Neural cell (in vitro differentiated cells): ENCODE data around the gene DUS1L. TPM values are rescaled to one million over a fixed set of nuclear protein-coding genes. Genes with fewer than 3 reads are reported as not detected.

Experiments
- H2AFZ ChIP-seq: fragments of 200-600, 300-800 bp; sonication (generic), shearing (Covaris generic); 2 replicates; pipeline ENCODE4 v1.6.0; 2014; ENCODE audit warnings: low read depth, mild to moderate bottlenecking, antibody characterized with exemption, low read length, moderate library complexity
- H3F3A ChIP-seq: fragments of 200-600 bp; shearing (Covaris generic); 2 replicates; pipeline ENCODE4 v1.6.1; 2016; ENCODE audit warnings: mild to moderate bottlenecking, moderate library complexity, mixed read lengths, antibody characterized with exemption, low read length; ENCODE audit not compliant: insufficient read depth, poor library complexity, severe bottlenecking
- H3K27ac ChIP-seq: fragments of 200-600, 300-800 bp; sonication (generic), shearing (Covaris generic); 2 replicates; pipeline ENCODE4 v1.5.1; 2014; ENCODE audit warnings: mild to moderate bottlenecking, low read length, moderate library complexity
- H3K27me3 ChIP-seq: fragments of 300-800, 200-600 bp; sonication (generic), shearing (Covaris generic); 2 replicates; pipeline ENCODE4 v1.6.0; 2014; ENCODE audit warnings: mild to moderate bottlenecking, low read depth, low read length, moderate library complexity; ENCODE audit not compliant: insufficient read depth
- H3K36me3 ChIP-seq: fragments of 300-800, 200-600 bp; sonication (generic), shearing (Covaris generic); 2 replicates; pipeline ENCODE4 v1.5.1; 2014; ENCODE audit warnings: mild to moderate bottlenecking, antibody characterized with exemption, low read length, moderate library complexity; ENCODE audit not compliant: insufficient read depth
- H3K4me2 ChIP-seq: fragments of 300-800, 200-600 bp; sonication (generic), shearing (Covaris generic); 2 replicates; pipeline ENCODE4 v1.6.0; 2014; ENCODE audit warnings: mild to moderate bottlenecking, low read length
- H3K4me3 ChIP-seq: fragments of 300-800, 200-600 bp; sonication (generic), shearing (Covaris generic); 2 replicates; pipeline ENCODE4 v1.5.1; 2014; ENCODE audit warnings: mild to moderate bottlenecking, low read length, moderate library complexity
- H3K79me2 ChIP-seq: fragments of 200-600 bp; shearing (Covaris generic); replicated peaks from 2 replicates; pipeline ENCODE4 v1.6.0; 2014; ENCODE audit warnings: mild to moderate bottlenecking, low read length, moderate library complexity; ENCODE audit not compliant: insufficient read depth
- H3K9ac ChIP-seq: fragments of 300-800, 200-600 bp; sonication (generic), shearing (Covaris generic); 2 replicates; pipeline ENCODE4 v1.6.1; 2016; ENCODE audit warnings: mild to moderate bottlenecking, low read length, mixed read lengths
- H3K9me2 ChIP-seq: fragments of 200-600 bp; shearing (Covaris generic); 2 replicates; pipeline ENCODE4 v1.6.1; 2016; ENCODE audit warnings: mild to moderate bottlenecking, low read length, mixed read lengths; ENCODE audit not compliant: insufficient read depth
- H3K9me3 ChIP-seq: fragments of 200-600, 300-800 bp; sonication (generic), shearing (Covaris generic); 2 replicates; pipeline ENCODE4 v1.6.1; 2016; ENCODE audit warnings: mild to moderate bottlenecking, mixed run types, low read length, moderate library complexity, mixed read lengths
- H4K20me1 ChIP-seq: fragments of 200-600 bp; shearing (Covaris generic); 2 replicates; pipeline ENCODE4 v1.6.1; 2016; ENCODE audit warnings: mild to moderate bottlenecking, mixed run types; ENCODE audit not compliant: insufficient read depth
- CTCF ChIP-seq: fragments of 450-650 bp; IDR thresholded peaks from 2 replicates; pipeline ENCODE4 v1.5.1; 2014; ENCODE audit warnings: antibody characterized with exemption, mild to moderate bottlenecking, moderate library complexity; ENCODE audit not compliant: poor library complexity, severe bottlenecking
- EP300 ChIP-seq: fragments of 450-650 bp; conservative IDR thresholded peaks from 2 replicates; pipeline ENCODE4 v1.6.1; 2014; ENCODE audit warnings: antibody characterized with exemption, mild to moderate bottlenecking, moderate library complexity; ENCODE audit not compliant: poor library complexity, severe bottlenecking
- EZH2 ChIP-seq: fragments of 200-600, 300-800 bp; shearing (Covaris generic), sonication (generic); IDR thresholded peaks from 2 replicates; pipeline ENCODE4 v1.6.1; 2014; ENCODE audit warnings: antibody characterized with exemption, low read length, borderline replicate concordance, mild to moderate bottlenecking; ENCODE audit not compliant: insufficient read depth, poor library complexity, severe bottlenecking
- MXI1 ChIP-seq: fragments of 450-650 bp; conservative IDR thresholded peaks from 2 replicates; pipeline ENCODE4 v1.6.1; 2014; ENCODE audit warnings: antibody characterized with exemption, mild to moderate bottlenecking; ENCODE audit not compliant: poor library complexity, severe bottlenecking
- POLR2AphosphoS5 ChIP-seq: IDR thresholded peaks from 2 replicates; pipeline ENCODE4 v1.6.1; 2012
- RAD21 ChIP-seq: fragments of 450-650 bp; conservative IDR thresholded peaks from 2 replicates; pipeline ENCODE4 v1.6.1; 2014; ENCODE audit warnings: antibody characterized with exemption, mild to moderate bottlenecking, moderate library complexity
- SMC3 ChIP-seq: fragments of 450-650 bp; conservative IDR thresholded peaks from 2 replicates; pipeline ENCODE4 v1.6.1; 2014; ENCODE audit warnings: antibody characterized with exemption, mild to moderate bottlenecking, moderate library complexity; ENCODE audit not compliant: poor library complexity
- TAF1 ChIP-seq: IDR thresholded peaks from 2 replicates; pipeline ENCODE4 v1.6.1; 2012; ENCODE audit warnings: low read depth
- polyA plus RNA-seq: library from polyadenylated mRNA; depleted of rRNA; stranded (reverse); fragments of >200 nt; gene quantifications from 2 replicates; pipeline ENCODE4 v1.2.3, GENCODE V29; 2014
- TF ChIP-seq, protein P1 (sequence below): IDR thresholded peaks from 2 replicates; pipeline ENCODE4 v1.6.1; 2012; ENCODE audit warnings: borderline replicate concordance

DUS1L gene
- polyA plus RNA-seq, 1 donor from 2014 or later = 100 TPM

DNA sequence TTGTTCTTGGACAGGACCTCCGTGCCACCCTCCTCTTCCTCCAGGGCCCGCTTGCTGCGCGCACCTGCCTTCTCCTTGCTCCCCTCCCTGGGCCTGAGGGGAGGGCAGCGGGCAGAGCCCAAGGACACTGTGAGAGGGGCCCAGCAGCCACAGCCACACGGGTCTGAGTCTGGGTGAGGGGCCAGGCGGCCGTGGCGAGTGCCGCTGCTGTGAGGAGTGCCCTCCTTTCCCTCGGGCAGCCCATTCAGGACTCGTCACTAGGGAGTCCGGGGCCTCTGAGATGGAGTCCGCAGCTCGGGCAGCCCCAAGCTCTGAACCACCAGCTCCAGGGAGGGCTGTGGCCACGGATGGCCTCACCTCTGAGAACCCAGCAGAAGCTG is 5.6 kb downstream of the DUS1L start:
- Histone ChIP-seq H3K4me3 (no peak overlapping the region), H3K79me2 (no peaks in the 10 kb centered on the region), H2AFZ (no peak overlapping the region), H3K27ac (no peak overlapping the region), H3K9me2 (no peaks in the 10 kb centered on the region), H3K4me2 (no peak overlapping the region), H3K36me3 (no peaks in the 10 kb centered on the region), H3F3A (no peaks in the 10 kb centered on the region), H3K27me3 (no peaks in the 10 kb centered on the region), H3K9me3 (no peaks in the 10 kb centered on the region), H3K9ac (no peak overlapping the region), H4K20me1 (no peaks in the 10 kb centered on the region)
- TF ChIP-seq, protein P1, sequence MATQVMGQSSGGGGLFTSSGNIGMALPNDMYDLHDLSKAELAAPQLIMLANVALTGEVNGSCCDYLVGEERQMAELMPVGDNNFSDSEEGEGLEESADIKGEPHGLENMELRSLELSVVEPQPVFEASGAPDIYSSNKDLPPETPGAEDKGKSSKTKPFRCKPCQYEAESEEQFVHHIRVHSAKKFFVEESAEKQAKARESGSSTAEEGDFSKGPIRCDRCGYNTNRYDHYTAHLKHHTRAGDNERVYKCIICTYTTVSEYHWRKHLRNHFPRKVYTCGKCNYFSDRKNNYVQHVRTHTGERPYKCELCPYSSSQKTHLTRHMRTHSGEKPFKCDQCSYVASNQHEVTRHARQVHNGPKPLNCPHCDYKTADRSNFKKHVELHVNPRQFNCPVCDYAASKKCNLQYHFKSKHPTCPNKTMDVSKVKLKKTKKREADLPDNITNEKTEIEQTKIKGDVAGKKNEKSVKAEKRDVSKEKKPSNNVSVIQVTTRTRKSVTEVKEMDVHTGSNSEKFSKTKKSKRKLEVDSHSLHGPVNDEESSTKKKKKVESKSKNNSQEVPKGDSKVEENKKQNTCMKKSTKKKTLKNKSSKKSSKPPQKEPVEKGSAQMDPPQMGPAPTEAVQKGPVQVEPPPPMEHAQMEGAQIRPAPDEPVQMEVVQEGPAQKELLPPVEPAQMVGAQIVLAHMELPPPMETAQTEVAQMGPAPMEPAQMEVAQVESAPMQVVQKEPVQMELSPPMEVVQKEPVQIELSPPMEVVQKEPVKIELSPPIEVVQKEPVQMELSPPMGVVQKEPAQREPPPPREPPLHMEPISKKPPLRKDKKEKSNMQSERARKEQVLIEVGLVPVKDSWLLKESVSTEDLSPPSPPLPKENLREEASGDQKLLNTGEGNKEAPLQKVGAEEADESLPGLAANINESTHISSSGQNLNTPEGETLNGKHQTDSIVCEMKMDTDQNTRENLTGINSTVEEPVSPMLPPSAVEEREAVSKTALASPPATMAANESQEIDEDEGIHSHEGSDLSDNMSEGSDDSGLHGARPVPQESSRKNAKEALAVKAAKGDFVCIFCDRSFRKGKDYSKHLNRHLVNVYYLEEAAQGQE = no peak
- no peak for TF ChIP-seq TAF1
- no peak for TF ChIP-seq SMC3
- TF ChIP-seq CTCF = no peak
- TF ChIP-seq POLR2AphosphoS5 = no peak
- no peak for TF ChIP-seq RAD21
- no peak for TF ChIP-seq EP300
- no peak for TF ChIP-seq MXI1
- no peak for TF ChIP-seq EZH2

DNA sequence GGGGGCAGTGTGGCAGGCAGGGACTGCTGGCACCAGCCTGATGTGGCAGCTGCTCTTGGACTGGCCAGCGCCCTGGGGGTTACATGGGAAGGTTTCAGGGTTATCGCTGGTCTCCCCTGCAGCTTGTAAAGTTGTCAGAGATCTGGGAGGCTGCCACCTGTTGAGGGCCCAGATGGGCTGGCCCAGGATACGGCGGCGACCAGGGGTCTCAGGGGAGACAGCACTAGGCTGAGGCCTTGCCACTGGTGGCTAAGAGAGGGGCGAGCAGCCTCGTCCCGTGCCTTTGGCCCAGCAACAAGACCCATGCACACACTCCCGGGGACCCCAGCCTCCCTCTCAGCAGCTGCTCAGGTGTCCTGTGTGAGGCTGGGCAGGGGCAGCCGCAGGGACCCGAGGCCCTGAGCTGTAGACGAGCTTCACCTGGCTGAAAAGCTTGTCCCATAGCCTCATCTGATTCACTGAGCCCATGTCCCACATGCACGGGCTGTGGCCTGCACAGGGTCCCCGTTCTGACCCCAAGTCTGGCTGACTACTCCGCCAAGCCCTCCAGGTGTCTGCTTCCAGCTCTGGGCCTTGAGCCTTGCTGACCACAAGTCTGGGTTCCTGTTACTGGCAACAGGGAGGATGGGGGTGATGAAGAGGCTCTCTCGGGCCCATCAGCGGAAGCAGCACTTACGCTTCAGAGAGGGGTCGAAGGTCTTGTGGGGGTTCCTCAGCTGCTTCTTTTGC is 6.2 kb downstream of the DUS1L start:
- Histone ChIP-seq H2AFZ (no peak overlapping the region), H3K27ac (no peak overlapping the region), H3K9ac (no peak overlapping the region), H3K4me3 (no peak overlapping the region), H3K36me3 (no peaks in the 10 kb centered on the region), H3K79me2 (no peaks in the 10 kb centered on the region), H3K27me3 (no peaks in the 10 kb centered on the region), H3F3A (no peaks in the 10 kb centered on the region), H3K9me2 (no peaks in the 10 kb centered on the region), H3K4me2 (no peak overlapping the region), H3K9me3 (no peaks in the 10 kb centered on the region), H4K20me1 (no peaks in the 10 kb centered on the region)
- TF ChIP-seq, protein P1 = no peak
- TF ChIP-seq POLR2AphosphoS5 (no peak), EZH2 (no peak), SMC3 (no peak), EP300 (no peak), RAD21 (no peak), CTCF (no peak), MXI1 (no peak), TAF1 (no peak)
